ENCODE data around the gene THSD4.

Gene THSD4

DNA sequence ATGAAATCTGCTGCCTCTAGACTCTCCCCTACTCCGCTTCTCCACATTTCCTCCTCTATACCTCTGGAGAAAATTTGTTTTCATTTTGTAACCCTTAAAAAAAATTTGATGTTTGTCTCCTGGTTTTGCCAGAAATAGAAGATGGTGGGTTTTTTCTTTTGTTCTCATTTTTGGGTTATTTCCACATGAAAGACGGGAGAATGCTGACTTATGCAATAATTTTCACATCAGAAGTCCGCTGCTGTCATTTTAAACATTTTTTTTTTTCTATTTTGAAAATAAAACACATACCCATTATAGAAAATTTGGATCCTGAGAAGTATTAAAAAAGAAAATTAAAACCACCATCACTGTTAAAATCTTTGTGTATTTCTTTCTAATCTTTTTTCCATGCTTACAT lies 374.3 kb downstream of the THSD4 start:
- TF ChIP-seq, protein P1, sequence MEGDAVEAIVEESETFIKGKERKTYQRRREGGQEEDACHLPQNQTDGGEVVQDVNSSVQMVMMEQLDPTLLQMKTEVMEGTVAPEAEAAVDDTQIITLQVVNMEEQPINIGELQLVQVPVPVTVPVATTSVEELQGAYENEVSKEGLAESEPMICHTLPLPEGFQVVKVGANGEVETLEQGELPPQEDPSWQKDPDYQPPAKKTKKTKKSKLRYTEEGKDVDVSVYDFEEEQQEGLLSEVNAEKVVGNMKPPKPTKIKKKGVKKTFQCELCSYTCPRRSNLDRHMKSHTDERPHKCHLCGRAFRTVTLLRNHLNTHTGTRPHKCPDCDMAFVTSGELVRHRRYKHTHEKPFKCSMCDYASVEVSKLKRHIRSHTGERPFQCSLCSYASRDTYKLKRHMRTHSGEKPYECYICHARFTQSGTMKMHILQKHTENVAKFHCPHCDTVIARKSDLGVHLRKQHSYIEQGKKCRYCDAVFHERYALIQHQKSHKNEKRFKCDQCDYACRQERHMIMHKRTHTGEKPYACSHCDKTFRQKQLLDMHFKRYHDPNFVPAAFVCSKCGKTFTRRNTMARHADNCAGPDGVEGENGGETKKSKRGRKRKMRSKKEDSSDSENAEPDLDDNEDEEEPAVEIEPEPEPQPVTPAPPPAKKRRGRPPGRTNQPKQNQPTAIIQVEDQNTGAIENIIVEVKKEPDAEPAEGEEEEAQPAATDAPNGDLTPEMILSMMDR (IDR thresholded peaks at IDR 0.05; ENCODE audit: low read depth, low read length, missing control alignments) = no peak
- DNase-seq (ENCODE audit: extremely low read depth, low read depth) = no peak
- H3K4me3 ChIP-seq (replicated peaks; ENCODE audit: low read depth, low read length) = no peak overlapping the region

DNA sequence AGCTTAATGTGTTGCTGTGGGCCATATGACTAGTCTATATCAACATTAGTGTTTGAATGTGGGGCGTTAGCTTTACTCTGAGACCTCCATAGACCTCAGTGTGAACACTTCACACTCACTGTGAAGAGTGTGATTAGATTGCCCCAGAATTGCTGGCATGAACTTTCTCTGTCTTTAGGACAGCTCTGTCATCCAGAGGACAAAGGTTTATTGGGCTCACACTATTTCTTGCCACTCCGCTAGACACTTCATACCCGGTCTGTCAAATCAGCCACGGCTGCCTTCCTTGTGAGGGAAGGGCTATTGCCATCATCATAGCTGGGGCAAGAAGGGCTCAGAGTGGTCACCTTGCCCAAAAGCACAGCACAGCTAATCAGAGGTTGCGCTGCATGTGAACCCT lies 378.3 kb downstream of the THSD4 start:
- TF ChIP-seq, protein P1 (IDR thresholded peaks at IDR 0.05; ENCODE audit: low read depth, low read length, missing control alignments) = no peak
- DNase-seq (ENCODE audit: extremely low read depth, low read depth) = no peak
- no peak overlapping the region for H3K4me3 ChIP-seq (replicated peaks; ENCODE audit: low read depth, low read length)

DNA sequence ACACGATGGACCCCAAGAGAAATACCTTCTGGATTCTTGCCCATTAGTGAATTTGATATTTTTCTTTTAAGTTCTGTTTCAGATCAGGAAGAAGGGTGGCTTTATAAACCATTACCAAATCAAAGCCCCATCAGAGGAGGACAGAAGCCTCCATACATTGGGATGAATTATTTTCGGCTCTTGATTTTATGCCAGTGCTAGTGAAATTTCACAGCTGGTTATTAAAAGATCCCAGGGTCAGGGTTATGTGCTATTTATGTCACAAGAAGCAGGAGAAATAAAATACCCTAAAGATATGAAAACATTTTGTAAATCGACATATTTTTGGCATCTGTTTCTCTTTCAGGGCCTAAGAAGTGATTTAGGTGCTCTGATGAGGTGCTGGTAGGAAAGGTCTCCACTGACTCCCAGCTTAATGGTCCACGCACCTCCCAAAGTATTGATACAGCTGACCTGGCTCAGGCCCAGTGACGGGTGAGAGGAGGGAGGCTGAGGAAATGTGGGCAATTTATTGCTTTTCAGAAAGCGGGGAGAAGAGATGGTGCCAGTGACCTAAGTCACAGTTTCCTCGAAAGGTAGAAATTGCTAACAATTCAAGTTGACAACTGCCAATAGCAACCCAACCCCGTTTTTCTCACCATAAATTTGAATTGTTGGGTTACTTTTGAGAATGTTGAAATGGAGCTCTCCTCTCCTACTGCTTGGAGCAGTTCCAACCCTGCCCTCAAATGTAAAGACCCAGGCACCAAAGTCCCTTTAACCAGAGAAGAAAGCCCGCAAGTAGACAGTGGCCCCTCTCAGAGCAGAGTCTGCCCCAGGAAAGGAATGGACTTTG lies 379.5 kb downstream of the THSD4 start:
- H3K4me3 ChIP-seq (replicated peaks; ENCODE audit: low read depth, low read length) = no peak overlapping the region
- TF ChIP-seq, protein P1 (IDR thresholded peaks at IDR 0.05; ENCODE audit: low read depth, low read length, missing control alignments) = no peak
- DNase-seq (ENCODE audit: extremely low read depth, low read depth) = no peak

DNA sequence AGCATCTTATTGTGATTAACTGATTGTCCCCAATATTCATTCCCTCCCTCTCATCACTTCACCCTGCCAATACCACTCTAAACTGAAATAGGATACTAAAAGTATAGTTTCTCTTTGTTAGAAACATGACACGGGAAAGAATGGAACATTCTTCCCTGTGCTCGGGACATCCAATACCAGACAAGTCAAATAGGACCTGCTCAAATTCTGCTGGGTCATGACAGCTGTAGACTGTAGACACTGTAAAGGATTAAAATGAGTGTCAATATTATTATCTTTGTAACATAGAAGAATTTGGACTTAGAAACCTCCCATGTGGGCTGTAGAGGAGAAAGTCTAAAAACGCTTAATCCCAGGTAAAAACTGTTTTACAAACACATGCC lies 380.1 kb downstream of the THSD4 start:
- H3K4me3 ChIP-seq (replicated peaks; ENCODE audit: low read depth, low read length) = no peak overlapping the region
- TF ChIP-seq, protein P1 (IDR thresholded peaks at IDR 0.05; ENCODE audit: low read depth, low read length, missing control alignments) = no peak
- DNase-seq (ENCODE audit: extremely low read depth, low read depth) = no peak

DNA sequence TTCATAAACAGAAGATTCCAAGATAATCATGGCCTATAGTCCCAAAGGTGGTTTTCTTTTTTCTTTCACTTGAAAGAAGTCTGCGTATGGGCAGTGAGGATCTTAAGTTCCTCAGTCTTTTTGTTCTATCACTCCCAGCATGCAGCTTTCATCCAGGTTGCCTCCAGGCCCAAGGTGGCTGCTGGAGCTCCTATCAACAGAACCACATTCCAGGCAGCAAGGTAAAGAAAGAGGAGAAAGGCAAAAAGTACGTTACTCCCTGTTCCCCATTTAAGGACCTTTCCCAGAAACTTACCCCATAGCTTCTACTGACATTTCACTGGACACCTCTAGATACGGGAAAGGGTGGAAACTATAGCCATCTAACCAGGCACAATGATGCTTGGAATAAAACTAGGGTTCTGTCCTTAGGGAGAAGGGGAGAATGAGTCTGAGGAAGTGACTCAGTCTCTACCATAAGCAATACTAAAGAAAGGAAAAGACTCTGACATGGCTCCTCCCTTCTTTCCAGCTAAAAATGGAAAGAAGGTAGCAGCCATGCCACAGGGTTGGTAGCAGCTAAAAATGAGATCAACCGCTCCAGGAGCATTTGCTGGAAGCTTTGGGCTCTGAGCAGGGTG lies 381.2 kb downstream of the THSD4 start:
- no peak for DNase-seq (ENCODE audit: extremely low read depth, low read depth)
- H3K4me3 ChIP-seq (replicated peaks; ENCODE audit: low read depth, low read length) = no peak overlapping the region
- TF ChIP-seq, protein P1 (IDR thresholded peaks at IDR 0.05; ENCODE audit: low read depth, low read length, missing control alignments) = no peak

DNA sequence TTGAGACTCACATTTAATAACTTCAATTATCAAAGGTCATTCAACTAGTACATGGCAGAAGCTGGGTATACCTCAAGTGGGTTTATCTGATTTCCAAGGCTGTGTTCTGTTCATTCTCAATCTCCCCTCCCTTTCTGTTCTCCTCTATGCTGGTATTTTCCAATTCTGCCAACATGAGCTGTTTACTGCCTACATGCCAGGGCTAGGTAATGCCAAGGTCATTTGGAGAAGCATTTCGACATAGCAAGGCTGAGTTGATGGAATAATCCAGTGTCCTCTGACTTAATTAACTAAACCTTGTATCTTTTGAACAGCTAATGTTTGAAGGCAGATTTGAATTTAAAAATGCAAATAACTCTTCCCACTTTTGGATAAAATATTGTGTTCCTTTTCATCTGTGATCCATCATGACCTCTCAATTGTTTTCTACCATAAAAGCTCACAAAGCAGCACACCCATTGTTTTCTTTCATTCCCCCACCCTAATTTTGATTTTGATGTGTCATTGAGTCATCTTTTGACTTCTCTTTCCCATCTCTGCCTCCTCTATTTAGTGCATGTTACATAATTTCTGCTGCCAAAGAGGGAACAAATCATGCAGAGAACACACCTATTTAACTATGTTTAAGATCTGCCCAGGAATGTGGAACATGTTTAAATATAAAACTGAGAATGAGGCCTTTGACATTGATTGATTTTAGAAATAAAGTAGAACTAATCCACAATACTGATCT lies 386.2 kb downstream of the THSD4 start:
- TF ChIP-seq, protein P1 (IDR thresholded peaks at IDR 0.05; ENCODE audit: low read depth, low read length, missing control alignments) = no peak
- no peak overlapping the region for H3K4me3 ChIP-seq (replicated peaks; ENCODE audit: low read depth, low read length)
- DNase-seq (ENCODE audit: extremely low read depth, low read depth) = no peak
